ENCODE data around the gene CCL14.

Gene CCL14

GRCh38 chr17:35986643-35987042, at the start of gene CCL14:
Gene CCL14 (minus strand): TSS chr17:35986729. CDS start chr17:35986649, 80 bp downstream.
- no peak within 1 kb of the TSS for H3K27ac ChIP-seq
- TF ChIP-seq ZFX (IDR thresholded peaks at IDR 0.05; ENCODE audit: borderline replicate concordance) (no peak), CTCF (IDR thresholded peaks at IDR 0.05) (no peak)

- no peak for TF ChIP-seq ZFX (IDR thresholded peaks at IDR 0.05; ENCODE audit: borderline replicate concordance)
- TF ChIP-seq CTCF (IDR thresholded peaks at IDR 0.05): no peak
- no peak overlapping the region for H3K27ac ChIP-seq
These were observed 49.7 kb upstream of the CCL14 start for GRCh38 chr17:36036235-36036634.

- TF ChIP-seq ZFX (IDR thresholded peaks at IDR 0.05; ENCODE audit: borderline replicate concordance) (no peak), CTCF (IDR thresholded peaks at IDR 0.05) (no peak)
- no peak overlapping the region for H3K27ac ChIP-seq
These were observed 47.6 kb upstream of the CCL14 start for GRCh38 chr17:36034127-36034526.

- no peak overlapping the region for H3K27ac ChIP-seq
- no peak for TF ChIP-seq ZFX (IDR thresholded peaks at IDR 0.05; ENCODE audit: borderline replicate concordance)
- no peak for TF ChIP-seq CTCF (IDR thresholded peaks at IDR 0.05)
These were observed 44.4 kb upstream of the CCL14 start for GRCh38 chr17:36030956-36031355.

- TF ChIP-seq CTCF (IDR thresholded peaks at IDR 0.05) (no peak), ZFX (IDR thresholded peaks at IDR 0.05; ENCODE audit: borderline replicate concordance) (no peak)
- H3K27ac ChIP-seq: no peak overlapping the region
These were observed 41.2 kb upstream of the CCL14 start for GRCh38 chr17:36027761-36028160.

GRCh38 chr17:36024106-36024869, 37.8 kb upstream of the CCL14 start:
- no peak overlapping the region for H3K27ac ChIP-seq
- TF ChIP-seq ZFX (IDR thresholded peaks at IDR 0.05; ENCODE audit: borderline replicate concordance) (no peak), CTCF (IDR thresholded peaks at IDR 0.05) (no peak)

GRCh38 chr17:36019423-36019822, 32.9 kb upstream of the CCL14 start:
- TF ChIP-seq ZFX (IDR thresholded peaks at IDR 0.05; ENCODE audit: borderline replicate concordance): no peak
- TF ChIP-seq CTCF (IDR thresholded peaks at IDR 0.05): no peak
- no peak overlapping the region for H3K27ac ChIP-seq
